BE2C (cell line): Measurements from ENCODE around the gene MAP3K6.
"Not testable (repeated sequence)": the region's sequence is repeated elsewhere in the genome, so short reads cannot be mapped to it uniquely, and the experiment has no call there.

ENCODE experiments used
- DNase-seq: peaks from one replicate; pipeline ENCODE4 v3.0.0-alpha.2; 2020
- H3K27me3 ChIP-seq: fragments of 250-450 bp; sonication (Bioruptor Pico); 2 replicates; pipeline ENCODE4 v1.5.1; 2020; ENCODE audit warnings: mild to moderate bottlenecking
- H3K36me3 ChIP-seq: fragments of 250-450 bp; sonication (Bioruptor Pico); 2 replicates; pipeline ENCODE4 v1.5.1; 2020; ENCODE audit warnings: mild to moderate bottlenecking
- H3K4me1 ChIP-seq: fragments of 250-450 bp; sonication (Bioruptor Pico); 2 replicates; pipeline ENCODE4 v1.5.1; 2020
- H3K4me3 ChIP-seq: 2 replicates; pipeline ENCODE4 v1.5.1; 2011; ENCODE audit warnings: low read depth, low read length
- H3K9me3 ChIP-seq: fragments of 250-450 bp; sonication (Bioruptor Pico); 2 replicates; pipeline ENCODE4 v1.5.1; 2020
- TF ChIP-seq, protein P1 (sequence below): IDR thresholded peaks from 2 replicates; pipeline ENCODE4 v1.5.1; 2012; ENCODE audit warnings: mild to moderate bottlenecking, low read depth, low read length

Gene MAP3K6

DNA sequence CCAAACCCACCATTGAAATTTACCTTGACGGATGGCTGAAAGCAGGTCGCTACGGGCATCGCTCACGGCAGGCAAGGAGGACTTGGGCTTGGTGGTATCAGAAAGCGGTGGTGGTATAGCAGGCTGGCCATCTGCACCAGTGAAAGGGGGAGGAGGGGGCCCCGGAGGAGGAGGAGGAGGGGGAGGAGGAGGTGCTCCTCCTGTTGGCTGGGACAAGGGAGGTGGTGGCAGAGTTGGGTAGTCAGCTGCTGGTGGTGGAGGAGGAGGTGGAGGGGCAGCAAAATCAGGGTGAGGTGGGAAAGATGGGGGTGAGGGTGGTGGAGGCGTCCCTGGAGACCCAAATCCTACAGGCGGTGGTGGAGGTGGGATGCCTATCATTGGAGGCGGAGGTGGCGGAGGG lies 42.9 kb upstream of the MAP3K6 start:
- TF ChIP-seq, protein P1, sequence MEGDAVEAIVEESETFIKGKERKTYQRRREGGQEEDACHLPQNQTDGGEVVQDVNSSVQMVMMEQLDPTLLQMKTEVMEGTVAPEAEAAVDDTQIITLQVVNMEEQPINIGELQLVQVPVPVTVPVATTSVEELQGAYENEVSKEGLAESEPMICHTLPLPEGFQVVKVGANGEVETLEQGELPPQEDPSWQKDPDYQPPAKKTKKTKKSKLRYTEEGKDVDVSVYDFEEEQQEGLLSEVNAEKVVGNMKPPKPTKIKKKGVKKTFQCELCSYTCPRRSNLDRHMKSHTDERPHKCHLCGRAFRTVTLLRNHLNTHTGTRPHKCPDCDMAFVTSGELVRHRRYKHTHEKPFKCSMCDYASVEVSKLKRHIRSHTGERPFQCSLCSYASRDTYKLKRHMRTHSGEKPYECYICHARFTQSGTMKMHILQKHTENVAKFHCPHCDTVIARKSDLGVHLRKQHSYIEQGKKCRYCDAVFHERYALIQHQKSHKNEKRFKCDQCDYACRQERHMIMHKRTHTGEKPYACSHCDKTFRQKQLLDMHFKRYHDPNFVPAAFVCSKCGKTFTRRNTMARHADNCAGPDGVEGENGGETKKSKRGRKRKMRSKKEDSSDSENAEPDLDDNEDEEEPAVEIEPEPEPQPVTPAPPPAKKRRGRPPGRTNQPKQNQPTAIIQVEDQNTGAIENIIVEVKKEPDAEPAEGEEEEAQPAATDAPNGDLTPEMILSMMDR: no peak
- no peak for DNase-seq
- Histone ChIP-seq H3K9me3 (no peaks in the 10 kb centered on the region), H3K4me3 (no peak overlapping the region), H3K4me1 (no peaks in the 10 kb centered on the region), H3K36me3 (no peaks in the 10 kb centered on the region; the same call in 1 of the 2 replicates), H3K27me3 (no peaks in the 10 kb centered on the region)

- H3K4me1 ChIP-seq: no peaks in the 10 kb centered on the region
- H3K36me3 ChIP-seq: no peaks in the 10 kb centered on the region
- no peaks in the 10 kb centered on the region for H3K9me3 ChIP-seq
- TF ChIP-seq, protein P1: no peak
- no peak for DNase-seq
- H3K4me3 ChIP-seq: no peak overlapping the region
- no peaks in the 10 kb centered on the region for H3K27me3 ChIP-seq
These were observed 41.4 kb upstream of the MAP3K6 start for GRCh38 chr1:27408151-27408550.

DNA sequence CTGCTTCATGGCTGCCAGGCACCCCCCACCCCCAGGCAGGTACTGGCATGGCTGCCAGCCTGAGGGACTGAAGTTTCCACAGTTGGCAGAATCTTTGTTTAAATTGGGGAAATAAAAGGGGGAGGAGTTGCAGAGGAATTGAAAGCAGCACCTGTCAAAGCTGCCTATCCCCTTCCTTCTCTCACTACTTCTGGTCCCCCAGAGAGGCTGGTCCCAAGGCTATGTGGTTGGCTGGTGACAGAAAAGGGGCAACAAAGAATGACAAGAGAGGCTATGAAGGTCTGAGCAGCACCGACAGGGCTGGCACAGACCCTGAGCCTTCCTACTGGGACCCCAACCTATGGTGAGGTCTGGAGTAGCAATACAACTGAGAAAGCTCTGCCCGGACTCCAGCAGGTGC lies 40.0 kb upstream of the MAP3K6 start:
- not testable (repeated sequence) for H3K36me3 ChIP-seq, H3K27me3 ChIP-seq

DNA sequence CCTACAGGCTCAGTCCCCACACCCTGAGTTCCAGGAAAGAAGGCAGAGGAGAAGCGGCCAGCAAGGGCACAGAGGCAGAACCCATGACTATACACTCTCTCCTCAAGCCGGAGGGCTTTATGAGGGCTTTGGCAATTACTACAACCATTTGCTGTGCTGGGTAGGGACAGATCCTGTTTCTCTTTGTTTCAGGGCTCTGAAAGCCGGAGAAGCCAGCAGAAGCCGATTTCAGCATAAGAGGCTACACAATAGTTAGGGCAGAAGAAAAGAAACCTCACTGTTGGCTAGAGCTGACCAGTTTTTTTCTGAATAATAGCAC lies 39.6 kb upstream of the MAP3K6 start:
- Histone ChIP-seq H3K36me3 (no peaks in the 10 kb centered on the region), H3K4me1 (no peaks in the 10 kb centered on the region), H3K9me3 (no peaks in the 10 kb centered on the region), H3K4me3 (no peak overlapping the region), H3K27me3 (no peaks in the 10 kb centered on the region)
- DNase-seq: no peak
- TF ChIP-seq, protein P1: no peak

More for the DNA sequence above, 40.0 kb upstream of the MAP3K6 start:
- not testable (repeated sequence) for H3K9me3 ChIP-seq, H3K4me1 ChIP-seq, H3K4me3 ChIP-seq, DNase-seq

- H3K9me3 ChIP-seq, H3K27me3 ChIP-seq, H3K4me1 ChIP-seq, DNase-seq, H3K36me3 ChIP-seq, H3K4me3 ChIP-seq: not testable (repeated sequence)
These were observed 39.0 kb upstream of the MAP3K6 start for GRCh38 chr1:27405598-27406361.

GRCh38 chr1:27405074-27405473 lies 38.3 kb upstream of the MAP3K6 start:
- H3K27me3 ChIP-seq: no peaks in the 10 kb centered on the region
- DNase-seq: no peak
- no peak overlapping the region for H3K4me3 ChIP-seq
- no peaks in the 10 kb centered on the region for H3K9me3 ChIP-seq
- H3K4me1 ChIP-seq: no peaks in the 10 kb centered on the region
- no peaks in the 10 kb centered on the region for H3K36me3 ChIP-seq
- TF ChIP-seq, protein P1: no peak

DNA sequence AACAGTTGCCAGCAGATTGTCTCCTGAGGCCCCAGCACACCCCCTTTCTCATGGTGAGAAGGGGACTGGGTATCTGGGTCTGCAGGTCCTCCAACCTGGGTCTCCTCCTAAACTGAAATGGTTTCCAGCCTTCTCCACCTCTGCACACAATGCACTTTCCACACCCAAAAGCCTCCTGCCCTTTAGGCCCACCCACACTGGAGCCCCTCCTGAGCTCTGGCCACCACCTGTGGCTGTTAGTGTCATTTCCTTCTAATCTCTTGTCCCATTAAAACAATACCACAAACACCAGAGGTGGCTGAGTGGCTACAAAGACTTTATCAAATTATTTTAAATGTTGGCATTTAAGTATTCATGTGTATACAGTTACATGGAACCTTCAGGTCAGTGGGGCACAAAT lies 37.2 kb upstream of the MAP3K6 start:
- Histone ChIP-seq H3K9me3 (no peaks in the 10 kb centered on the region), H3K4me1 (no peaks in the 10 kb centered on the region), H3K27me3 (no peaks in the 10 kb centered on the region), H3K4me3 (no peak overlapping the region), H3K36me3 (no peaks in the 10 kb centered on the region)
- TF ChIP-seq, protein P1: no peak
- no peak for DNase-seq
